CD8-positive, alpha-beta memory T cell (primary cell): ENCODE data around the gene AP4E1. TPM values are rescaled to one million over a fixed set of nuclear protein-coding genes. Genes with fewer than 3 reads are reported as not detected.

Experiments used
- CTCF ChIA-PET: fragments of 350-600 bp; sonication (Branson Sonifier 250); formaldehyde crosslinking; loops from one replicate; lab custom pipeline; 2021; ENCODE audit warnings: antibody characterized with exemption; lab: Charles Lee
- POLR2A ChIA-PET: fragments of 350-600 bp; sonication (Branson Sonifier 250); formaldehyde crosslinking; loops from one replicate; lab custom pipeline; 2021; ENCODE audit warnings: antibody characterized with exemption; lab: Charles Lee
- DNase-seq, 5 donors: peaks; one replicate each; pipeline versions ENCODE4 v3.0.0 to v3.0.0-alpha.2; 2020 to 2022; ENCODE audit warnings: mixed read lengths in 1 of 5
- H3K27ac ChIP-seq: one replicate; pipeline ENCODE4 v1.7.0; 2013; ENCODE audit warnings: low read depth, mild to moderate bottlenecking, low read length, moderate library complexity
- H3K27me3 ChIP-seq: 2 replicates; pipeline ENCODE4 v1.7.0; 2013; ENCODE audit warnings: low read length, mild to moderate bottlenecking; ENCODE audit not compliant: insufficient read depth, poor library complexity, severe bottlenecking
- H3K36me3 ChIP-seq: 2 replicates; pipeline ENCODE4 v1.7.0; 2013; ENCODE audit warnings: mild to moderate bottlenecking, low read length, moderate library complexity; ENCODE audit not compliant: insufficient read depth
- H3K4me1 ChIP-seq: 2 replicates; pipeline ENCODE4 v1.7.0; 2013; ENCODE audit warnings: mild to moderate bottlenecking, low read length, moderate library complexity; ENCODE audit not compliant: insufficient read depth
- H3K4me3 ChIP-seq: 2 replicates; pipeline ENCODE4 v1.7.0; 2013; ENCODE audit warnings: mild to moderate bottlenecking, low read length
- H3K9me3 ChIP-seq: 2 replicates; pipeline ENCODE4 v1.7.0; 2013; ENCODE audit warnings: mild to moderate bottlenecking, low read length
- H3K27ac Mint-ChIP-seq, 8 donors: one replicate each; pipeline ENCODE4 v1.8.0; 2020 to 2021; ENCODE audit warnings: mixed read lengths in 8 of 8, mild to moderate bottlenecking in 6 of 8, inconsistent platforms in 3 of 8, moderate library complexity in 3 of 8
- H3K27me3 Mint-ChIP-seq, 2 donors: one replicate each; pipeline ENCODE4 v1.8.0; 2020 to 2021; ENCODE audit warnings: mixed read lengths in 2 of 2, mild to moderate bottlenecking in 1 of 2, moderate library complexity in 1 of 2
- H3K36me3 Mint-ChIP-seq, 3 donors: one replicate each; pipeline ENCODE4 v1.8.0; 2020 to 2021; ENCODE audit warnings: mixed read lengths in 3 of 3, inconsistent platforms in 1 of 3, mild to moderate bottlenecking in 1 of 3
- H3K4me1 Mint-ChIP-seq, 3 donors: one replicate each; pipeline ENCODE4 v1.8.0; 2020 to 2021; ENCODE audit warnings: mixed read lengths in 3 of 3, inconsistent platforms in 1 of 3, mild to moderate bottlenecking in 1 of 3
- H3K4me3 Mint-ChIP-seq, 7 donors: one replicate each; pipeline ENCODE4 v1.8.0; 2020 to 2021; ENCODE audit warnings: mixed read lengths in 7 of 7, mild to moderate bottlenecking in 6 of 7, moderate library complexity in 4 of 7, inconsistent platforms in 2 of 7
- H3K9me3 Mint-ChIP-seq, 5 donors: one replicate each; pipeline ENCODE4 v1.8.0; 2020 to 2022; ENCODE audit warnings: mixed read lengths in 5 of 5, mild to moderate bottlenecking in 3 of 5, moderate library complexity in 2 of 5, inconsistent platforms in 1 of 5
- polyA plus RNA-seq: library from polyadenylated mRNA; unstranded; fragments of 300-500 nt; fragmentation: Illumina TruSeq; gene quantifications from one replicate; pipeline ENCODE4 v1.2.3, GENCODE V29; 2021
- total RNA-seq, 2 experiments: library from RNA; stranded (reverse); gene quantifications; one replicate each; pipeline ENCODE4 v1.2.3, GENCODE V29; 2021

AP4E1 gene
- total RNA-seq, result 10 to 100 TPM; 16.5 to 18.8 TPM
- polyA plus RNA-seq, result 5.8 TPM

GRCh38 chr15:50908209-50909009 is at the start of gene AP4E1:
TSS of gene AP4E1 (plus strand) at chr15:50908683. CDS start at chr15:50908779, 96 bp downstream.
- Histone ChIP-seq H3K27ac (peak within 1 kb of the TSS; percentile 94), H3K9me3 (no peaks in the 10 kb centered on the region), H3K27me3 (no peaks in the 10 kb centered on the region), H3K36me3 (peaks cover 3% of the 10 kb centered on the region), H3K4me1 (peaks cover 6% of the 10 kb centered on the region), H3K4me3 (peak within 1 kb of the TSS; percentile 87)
- Mint-ChIP-seq H3K27me3 (no peaks in the 10 kb centered on the region), H3K4me3 (peak within 1 kb of the TSS; percentile 87 to 99 (median 97)), H3K9me3 (no peaks in the 10 kb centered on the region), H3K27ac (peak within 1 kb of the TSS; percentile 97 to 100 (median 99)), H3K36me3 (peaks cover 0 to 37% (median 9%) of the 10 kb centered on the region in 3 donors), H3K4me1 (peaks cover 21 to 33% (median 30%) of the 10 kb centered on the region in 3 donors)
- CTCF ChIA-PET, result interaction anchor here (0.8 to 4.9 kb wide), 12 partner anchors 18 to 273 kb away, joined by 3 to 32 read pairs (median 4); no protein-coding TSS in a partner anchor
- POLR2A ChIA-PET, result interaction anchor here (0.6 to 1.2 kb wide), 7 partner anchors 28 to 555 kb away, joined by 3 to 7 read pairs (median 4); partner anchors contain the start of gene GABPB1
- peak; percentile 93 to 96 (median 94) for DNase-seq

GRCh38 chr15:50860824-50861223 is 47.7 kb upstream of the AP4E1 start:
- Mint-ChIP-seq H3K4me1 (no peaks in the 10 kb centered on the region), H3K4me3 (no peak overlapping the region), H3K9me3 (peaks cover 0 to 1% (median 0%) of the 10 kb centered on the region in 5 donors), H3K36me3 (no peaks in the 10 kb centered on the region), H3K27me3 (peaks cover 0 to 3% of the 10 kb centered on the region in 2 donors), H3K27ac (no peak overlapping the region)
- H3K4me1 ChIP-seq, result no peaks in the 10 kb centered on the region
- no peaks in the 10 kb centered on the region for H3K36me3 ChIP-seq
- H3K27me3 ChIP-seq, result no peaks in the 10 kb centered on the region
- no peak for DNase-seq
- H3K4me3 ChIP-seq, result no peak overlapping the region
- no peaks in the 10 kb centered on the region for H3K9me3 ChIP-seq
- CTCF ChIA-PET, result no interaction called here
- POLR2A ChIA-PET, result no interaction called here
- no peak overlapping the region for H3K27ac ChIP-seq

- no peaks in the 10 kb centered on the region for H3K4me1 ChIP-seq
- H3K4me3 ChIP-seq, result no peak overlapping the region
- no peaks in the 10 kb centered on the region for H3K27me3 ChIP-seq
- Mint-ChIP-seq H3K4me3 (no peak overlapping the region), H3K27me3 (peaks cover 0 to 3% of the 10 kb centered on the region in 2 donors), H3K4me1 (no peaks in the 10 kb centered on the region), H3K9me3 (peaks cover 0 to 1% (median 0%) of the 10 kb centered on the region in 5 donors), H3K36me3 (no peaks in the 10 kb centered on the region), H3K27ac (peak overlapping the region in 1 of 8 donors; percentile 27)
- CTCF ChIA-PET, result no interaction called here
- POLR2A ChIA-PET, result no interaction called here
- no peaks in the 10 kb centered on the region for H3K9me3 ChIP-seq
- DNase-seq, result no peak
- H3K36me3 ChIP-seq, result no peaks in the 10 kb centered on the region
- H3K27ac ChIP-seq, result no peak overlapping the region
Measured at GRCh38 chr15:50862553-50862952, 45.9 kb upstream of the AP4E1 start.

DNA sequence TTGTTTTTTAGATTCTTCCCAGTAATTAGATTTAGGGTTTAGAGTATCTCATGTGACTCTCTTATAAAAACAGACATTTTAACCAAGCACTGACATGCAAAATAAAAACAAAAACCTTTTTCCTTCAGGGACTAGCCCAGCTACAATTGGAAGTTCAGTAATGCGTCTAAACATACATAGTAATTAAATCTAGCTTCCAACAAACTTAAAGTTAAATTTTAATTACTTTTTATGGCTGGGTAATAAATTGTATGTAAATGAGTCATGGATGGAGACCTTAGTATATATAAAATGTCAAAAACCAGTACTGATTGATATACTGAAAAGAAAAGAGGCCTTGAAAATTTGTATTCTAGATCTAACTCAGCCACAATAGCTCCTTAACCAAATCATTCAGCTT is 43.6 kb upstream of the AP4E1 start:
- ChIA-PET CTCF (interaction anchor here (0.6 to 2.0 kb wide), 2 partner anchors 11 to 501 kb away, joined by 3 to 11 read pairs; no protein-coding TSS in a partner anchor), POLR2A (no interaction called here)
- Histone ChIP-seq H3K4me1 (no peaks in the 10 kb centered on the region), H3K36me3 (no peaks in the 10 kb centered on the region), H3K4me3 (no peak overlapping the region), H3K9me3 (no peaks in the 10 kb centered on the region), H3K27me3 (no peaks in the 10 kb centered on the region), H3K27ac (no peak overlapping the region)
- H3K27ac Mint-ChIP-seq, result no peak overlapping the region
- no peaks in the 10 kb centered on the region for H3K27me3 Mint-ChIP-seq
- H3K4me3 Mint-ChIP-seq, result no peak overlapping the region
- no peak for DNase-seq
- H3K9me3 Mint-ChIP-seq, result peaks cover 0 to 1% (median 0%) of the 10 kb centered on the region in 5 donors
- H3K4me1 Mint-ChIP-seq, result no peaks in the 10 kb centered on the region
- no peaks in the 10 kb centered on the region for H3K36me3 Mint-ChIP-seq

GRCh38 chr15:50865515-50866353 is 42.7 kb upstream of the AP4E1 start:
- H3K27me3 ChIP-seq, result no peaks in the 10 kb centered on the region
- H3K4me3 ChIP-seq, result no peak overlapping the region
- Mint-ChIP-seq H3K27ac (no peak overlapping the region), H3K27me3 (no peaks in the 10 kb centered on the region), H3K4me1 (no peaks in the 10 kb centered on the region), H3K9me3 (peaks cover 0 to 1% (median 0%) of the 10 kb centered on the region in 5 donors), H3K4me3 (no peak overlapping the region), H3K36me3 (no peaks in the 10 kb centered on the region)
- no peaks in the 10 kb centered on the region for H3K4me1 ChIP-seq
- DNase-seq, result no peak
- H3K36me3 ChIP-seq, result no peaks in the 10 kb centered on the region
- POLR2A ChIA-PET, result no interaction called here
- CTCF ChIA-PET, result no interaction called here
- no peak overlapping the region for H3K27ac ChIP-seq
- H3K9me3 ChIP-seq, result no peaks in the 10 kb centered on the region

GRCh38 chr15:50871832-50872231 is 36.7 kb upstream of the AP4E1 start:
- Mint-ChIP-seq H3K27me3 (peaks cover 0 to 15% of the 10 kb centered on the region in 2 donors), H3K9me3 (no peaks in the 10 kb centered on the region), H3K4me1 (peaks cover 2 to 8% (median 5%) of the 10 kb centered on the region in 3 donors), H3K36me3 (no peaks in the 10 kb centered on the region), H3K27ac (no peak overlapping the region), H3K4me3 (no peak overlapping the region)
- ChIA-PET POLR2A (no interaction called here), CTCF (interaction anchor here (1.2 kb wide), 1 partner anchor 13 kb away, joined by 4 read pairs; no protein-coding TSS in a partner anchor)
- Histone ChIP-seq H3K27ac (no peak overlapping the region), H3K27me3 (no peaks in the 10 kb centered on the region), H3K4me3 (no peak overlapping the region), H3K36me3 (no peaks in the 10 kb centered on the region), H3K9me3 (no peaks in the 10 kb centered on the region), H3K4me1 (peaks cover 2% of the 10 kb centered on the region)
- no peak for DNase-seq

DNA sequence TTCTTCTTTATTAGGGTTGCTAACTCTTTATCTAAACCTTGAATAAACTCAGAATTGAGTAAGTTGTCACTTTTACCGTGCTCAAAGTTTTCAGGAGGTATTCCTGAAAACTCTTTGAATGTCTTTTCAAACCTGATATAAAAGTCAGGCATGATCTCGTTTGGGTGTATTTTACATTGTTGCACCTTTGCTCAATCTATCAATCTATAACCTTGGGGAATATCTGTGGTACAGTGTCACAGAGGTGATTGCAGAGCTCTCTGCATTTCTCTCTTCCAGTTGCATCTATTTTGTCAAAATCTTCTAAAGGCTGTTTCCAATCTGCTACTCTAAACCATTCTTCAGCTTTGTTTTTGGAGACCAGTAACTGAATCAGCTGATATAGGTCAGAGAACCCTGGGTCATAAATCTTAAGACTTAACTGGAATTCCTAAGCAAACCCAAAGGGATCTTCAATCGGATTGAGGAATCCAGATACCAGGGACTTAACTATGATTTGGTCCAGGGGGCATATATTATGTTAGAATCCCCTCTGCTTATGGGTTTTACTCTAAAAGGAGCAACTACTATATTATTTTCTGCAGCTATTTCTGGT is 35.6 kb upstream of the AP4E1 start:
- H3K27me3 Mint-ChIP-seq, result peaks cover 0 to 15% of the 10 kb centered on the region in 2 donors
- Histone ChIP-seq H3K9me3 (no peaks in the 10 kb centered on the region), H3K4me1 (peaks cover 8% of the 10 kb centered on the region), H3K36me3 (no peaks in the 10 kb centered on the region), H3K27ac (no peak overlapping the region), H3K27me3 (no peaks in the 10 kb centered on the region), H3K4me3 (no peak overlapping the region)
- DNase-seq, result no peak
- no peak overlapping the region for H3K27ac Mint-ChIP-seq
- ChIA-PET POLR2A (no interaction called here), CTCF (interaction anchor here (0.9 to 2.0 kb wide), 2 partner anchors 16 to 36 kb away, joined by 3 to 4 read pairs; no protein-coding TSS in a partner anchor)
- H3K4me1 Mint-ChIP-seq, result peaks cover 6 to 15% (median 11%) of the 10 kb centered on the region in 3 donors
- no peaks in the 10 kb centered on the region for H3K36me3 Mint-ChIP-seq
- no peaks in the 10 kb centered on the region for H3K9me3 Mint-ChIP-seq
- no peak overlapping the region for H3K4me3 Mint-ChIP-seq
